Parathyroid adenoma (tissue), 2 donors: ENCODE measurements around the gene PDE6B.

Source experiments
- H2AFZ ChIP-seq: fragments of 300-600 bp; sonication (generic); one replicate; pipeline ENCODE4 v1.7.0; 2017; ENCODE audit warnings: antibody characterized with exemption, mild to moderate bottlenecking
- H3K27ac ChIP-seq: fragments of 300-600 bp; sonication (generic); one replicate; pipeline ENCODE4 v1.7.0; 2017
- H3K27me3 ChIP-seq: fragments of 300-600 bp; sonication (generic); one replicate; pipeline ENCODE4 v1.7.0; 2017; ENCODE audit warnings: low read length; ENCODE audit not compliant: control insufficient read depth, insufficient read depth
- H3K36me3 ChIP-seq: fragments of 300-600 bp; sonication (generic); one replicate; pipeline ENCODE4 v1.7.0; 2017; ENCODE audit warnings: low read length; ENCODE audit not compliant: control insufficient read depth, insufficient read depth
- H3K4me1 ChIP-seq: fragments of 300-600 bp; sonication (generic); one replicate; pipeline ENCODE4 v1.7.0; 2017; ENCODE audit warnings: control low read depth
- H3K4me2 ChIP-seq: fragments of 300-600 bp; sonication (generic); one replicate; pipeline ENCODE4 v1.7.0; 2017; ENCODE audit warnings: low read length
- H3K4me3 ChIP-seq: fragments of 300-600 bp; sonication (generic); one replicate; pipeline ENCODE4 v1.7.0; 2017; ENCODE audit warnings: low read depth, low read length
- H3K79me2 ChIP-seq: fragments of 300-600 bp; sonication (generic); one replicate; pipeline ENCODE4 v1.7.0; 2017; ENCODE audit warnings: control low read depth
- H3K9ac ChIP-seq: fragments of 300-600 bp; sonication (generic); one replicate; pipeline ENCODE4 v1.7.0; 2017; ENCODE audit warnings: mild to moderate bottlenecking
- H3K9me3 ChIP-seq: fragments of 300-600 bp; sonication (generic); one replicate; pipeline ENCODE4 v1.7.0; 2017; ENCODE audit warnings: low read length; ENCODE audit not compliant: control insufficient read depth
- CTCF ChIP-seq: fragments of 300-600 bp; sonication (generic); IDR thresholded peaks from one replicate; pipeline ENCODE4 v1.7.0; 2017; ENCODE audit warnings: antibody characterized with exemption, mild to moderate bottlenecking
- donor health status: primary hyperparathyroidism.

Gene PDE6B

GRCh38 chr4:650951-651883 lies 25.8 kb downstream of the PDE6B start:
- no peak overlapping the region for H3K4me3 ChIP-seq
- H2AFZ ChIP-seq, result no peak overlapping the region
- H3K36me3 ChIP-seq, result no peaks in the 10 kb centered on the region
- no peaks in the 10 kb centered on the region for H3K79me2 ChIP-seq
- no peak overlapping the region for H3K27ac ChIP-seq
- no peak overlapping the region for H3K4me2 ChIP-seq
- H3K9ac ChIP-seq, result no peak overlapping the region
- no peaks in the 10 kb centered on the region for H3K27me3 ChIP-seq
- no peak for TF ChIP-seq CTCF
- no peaks in the 10 kb centered on the region for H3K4me1 ChIP-seq
- no peaks in the 10 kb centered on the region for H3K9me3 ChIP-seq

DNA sequence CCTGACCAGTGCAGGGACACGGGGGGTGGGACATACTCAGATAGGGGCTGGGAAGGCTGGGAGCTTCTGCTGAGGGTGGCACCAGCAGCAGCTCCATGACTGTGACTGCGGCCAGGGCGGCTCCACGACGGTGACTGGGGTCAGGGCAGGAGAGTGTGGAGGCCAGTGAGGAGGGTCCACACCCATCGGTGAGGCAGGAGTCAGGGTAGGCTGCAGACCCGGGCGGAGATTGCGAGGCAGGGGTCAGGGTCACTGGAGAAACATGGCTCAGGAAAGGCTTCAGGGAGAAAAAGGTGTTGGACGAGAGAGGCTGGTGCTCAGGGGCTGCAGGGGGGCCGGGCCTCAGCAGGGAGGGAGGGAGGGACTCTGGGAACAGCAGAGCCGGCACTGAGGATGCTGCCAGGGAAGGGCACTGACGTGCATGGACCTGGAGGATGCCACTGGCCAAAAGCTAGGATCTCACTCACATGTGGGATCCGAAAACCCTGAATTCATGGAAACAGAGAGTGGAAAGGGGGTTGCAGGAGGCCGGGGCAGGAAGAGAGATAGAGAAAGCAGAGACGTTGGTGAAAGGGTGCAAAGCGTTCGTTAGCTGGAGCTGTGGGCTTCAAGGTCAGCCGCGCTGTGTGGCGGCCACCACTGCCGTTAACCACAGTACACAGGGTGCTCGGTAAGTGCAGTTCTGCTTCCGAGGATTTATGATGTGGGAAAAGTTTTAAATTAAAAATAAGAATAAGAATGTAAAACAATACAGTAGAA lies 26.7 kb downstream of the PDE6B start:
- no peaks in the 10 kb centered on the region for H3K36me3 ChIP-seq
- no peaks in the 10 kb centered on the region for H3K4me1 ChIP-seq
- no peaks in the 10 kb centered on the region for H3K79me2 ChIP-seq
- no peak for TF ChIP-seq CTCF
- no peak overlapping the region for H3K4me2 ChIP-seq
- no peak overlapping the region for H3K27ac ChIP-seq
- no peak overlapping the region for H3K4me3 ChIP-seq
- H3K9me3 ChIP-seq, result no peaks in the 10 kb centered on the region
- H2AFZ ChIP-seq, result no peak overlapping the region
- H3K9ac ChIP-seq, result no peak overlapping the region
- H3K27me3 ChIP-seq, result no peaks in the 10 kb centered on the region

- no peak overlapping the region for H2AFZ ChIP-seq
- H3K9me3 ChIP-seq, result no peaks in the 10 kb centered on the region
- H3K79me2 ChIP-seq, result no peaks in the 10 kb centered on the region
- TF ChIP-seq CTCF, result no peak
- no peaks in the 10 kb centered on the region for H3K36me3 ChIP-seq
- no peak overlapping the region for H3K9ac ChIP-seq
- H3K4me2 ChIP-seq, result no peak overlapping the region
- no peaks in the 10 kb centered on the region for H3K4me1 ChIP-seq
- H3K27me3 ChIP-seq, result no peaks in the 10 kb centered on the region
- no peak overlapping the region for H3K4me3 ChIP-seq
- no peak overlapping the region for H3K27ac ChIP-seq
Measured at GRCh38 chr4:653080-653821, 27.9 kb downstream of the PDE6B start.

DNA sequence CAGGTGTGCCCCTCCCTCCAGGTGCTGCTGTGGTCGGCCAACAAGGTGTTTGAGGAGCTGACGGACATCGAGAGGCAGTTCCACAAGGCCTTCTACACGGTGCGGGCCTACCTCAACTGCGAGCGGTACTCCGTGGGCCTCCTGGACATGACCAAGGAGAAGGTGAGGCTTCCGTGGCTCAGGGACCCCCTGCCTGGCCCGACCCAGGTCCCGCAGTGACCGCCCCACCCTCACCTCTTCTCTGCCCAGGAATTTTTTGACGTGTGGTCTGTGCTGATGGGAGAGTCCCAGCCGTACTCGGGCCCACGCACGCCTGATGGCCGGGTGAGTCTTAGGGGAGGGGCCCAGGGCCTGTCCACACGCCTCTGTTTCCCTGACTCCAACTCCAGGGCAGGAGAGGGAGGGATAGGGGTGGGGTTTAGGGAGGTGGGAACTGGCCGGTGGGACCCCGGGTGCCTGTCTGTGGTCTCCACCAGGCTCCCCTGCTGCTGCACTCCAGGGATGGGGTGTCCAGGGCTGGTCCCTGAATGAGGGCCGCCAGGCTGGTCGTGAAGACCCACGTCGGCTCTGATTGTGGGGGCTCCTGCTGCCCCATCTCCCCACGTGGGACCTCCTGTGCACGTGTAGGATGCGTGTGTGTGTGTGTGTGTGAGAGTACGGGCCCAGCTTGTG lies 28.6 kb downstream of the PDE6B start:
- Histone ChIP-seq H3K4me3 (no peak overlapping the region), H3K9me3 (no peaks in the 10 kb centered on the region), H3K79me2 (no peaks in the 10 kb centered on the region), H3K36me3 (no peaks in the 10 kb centered on the region), H3K4me2 (no peak overlapping the region), H3K4me1 (no peaks in the 10 kb centered on the region), H2AFZ (no peak overlapping the region), H3K27me3 (no peaks in the 10 kb centered on the region), H3K9ac (no peak overlapping the region), H3K27ac (no peak overlapping the region)
- no peak for TF ChIP-seq CTCF
